H1 (cell line): ENCODE results near the gene TLK1. TPM values are rescaled to one million over a fixed set of nuclear protein-coding genes. Genes with fewer than 3 reads are reported as not detected.
A peak's percentile ranks its signal among the peaks of the same experiment; 100 is the strongest.

Experiments
- CTCF ChIA-PET: fragments of 300-600 bp; sonication (Branson Sonifier 250); formaldehyde crosslinking; loops from one replicate; lab custom pipeline; 2021; ENCODE audit not compliant: partially characterized antibody; lab: Charles Lee
- POLR2A ChIA-PET: fragments of 300-600 bp; sonication (Branson Sonifier 250); formaldehyde crosslinking; loops from one replicate; lab custom pipeline; 2021; ENCODE audit warnings: inconsistent platforms; ENCODE audit not compliant: partially characterized antibody; lab: Charles Lee
- DNase-seq, 2 experiments: peaks; one replicate each; pipeline versions ENCODE4 v3.0.0 to v3.0.0-alpha.2; 2010 to 2022; ENCODE audit warnings: low spot score in 2 of 2, low read depth in 1 of 2, mixed read lengths in 1 of 2
- FAIRE-seq: peaks from 2 replicates; lab custom pipeline; 2011; peaks lifted over from hg19 to GRCh38; lab: Jason Lieb, UNC
- H2AFZ ChIP-seq: 2 replicates; pipeline ENCODE4 v1.8.1; 2012; ENCODE audit warnings: low read length, inconsistent platforms
- H2AK5ac ChIP-seq: 2 replicates; pipeline ENCODE4 v1.6.1; 2013; ENCODE audit warnings: low read depth, low read length
- H2BK120ac ChIP-seq: replicated peaks from 2 replicates; pipeline ENCODE3; 2013; ENCODE audit warnings: low read depth, low read length, inconsistent platforms
- H2BK12ac ChIP-seq: 2 replicates; pipeline ENCODE4 v1.6.1; 2013; ENCODE audit warnings: low read depth, low read length
- H2BK15ac ChIP-seq: 2 replicates; pipeline ENCODE4 v1.6.1; 2013; ENCODE audit warnings: low read length
- H2BK20ac ChIP-seq: 2 replicates; pipeline ENCODE4 v1.6.1; 2013; ENCODE audit warnings: low read length
- H2BK5ac ChIP-seq: 2 replicates; pipeline ENCODE4 v1.6.1; 2013; ENCODE audit warnings: low read depth, low read length
- H3K14ac ChIP-seq: 2 replicates; pipeline ENCODE4 v1.6.1; 2013; ENCODE audit warnings: inconsistent platforms; ENCODE audit not compliant: insufficient read length
- H3K18ac ChIP-seq: 2 replicates; pipeline ENCODE4 v1.6.1; 2013; ENCODE audit warnings: low read length; ENCODE audit errors: extremely low read depth
- H3K23ac ChIP-seq: 2 replicates; pipeline ENCODE4 v1.6.1; 2013; ENCODE audit warnings: inconsistent platforms; ENCODE audit not compliant: insufficient read length
- H3K23me2 ChIP-seq: 2 replicates; pipeline ENCODE4 v1.6.1; 2013; ENCODE audit warnings: low read depth, low read length
- H3K27ac ChIP-seq: 2 replicates; pipeline ENCODE4 v1.6.1; 2011; ENCODE audit warnings: low read depth, low read length, inconsistent platforms
- H3K27me3 ChIP-seq, 4 experiments: replicated peaks in 1 of 4; 1 replicate in 1 of 4; 2 replicates in 3 of 4; pipeline versions ENCODE4 v1.6.1 to v1.8.1; 2011 to 2013; ENCODE audit warnings: low read length in 3 of 4, mild to moderate bottlenecking in 3 of 4, inconsistent platforms in 2 of 4, mixed read lengths in 2 of 4, moderate library complexity in 1 of 4; ENCODE audit not compliant: control insufficient read depth in 3 of 4, insufficient read depth in 3 of 4; ENCODE audit errors: extremely low read depth in 1 of 4
- H3K36me3 ChIP-seq, 4 experiments: 2 replicates each; pipeline versions ENCODE4 v1.6.1 to v1.8.1; 2011 to 2013; ENCODE audit warnings: mild to moderate bottlenecking in 4 of 4, low read length in 3 of 4, moderate library complexity in 2 of 4, control low read depth in 1 of 4, inconsistent platforms in 1 of 4; ENCODE audit not compliant: insufficient read depth in 4 of 4, control insufficient read depth in 2 of 4
- H3K4ac ChIP-seq: replicated peaks from 2 replicates; pipeline ENCODE3; 2013; ENCODE audit warnings: low read length, low read depth, mixed read lengths, inconsistent platforms; ENCODE audit not compliant: insufficient read length
- H3K4me1 ChIP-seq, 4 experiments: replicated peaks in 1 of 4; 1 replicate in 1 of 4; 2 replicates in 3 of 4; pipeline versions ENCODE4 v1.6.1 to v1.8.1; 2011 to 2013; ENCODE audit warnings: low read length in 3 of 4, inconsistent platforms in 2 of 4, mixed read lengths in 1 of 4; ENCODE audit not compliant: insufficient read depth in 4 of 4, control insufficient read depth in 3 of 4
- H3K4me2 ChIP-seq, 2 experiments: 2 replicates each; pipeline versions ENCODE4 v1.6.1 to v1.8.1; 2011 to 2013; ENCODE audit warnings: low read depth in 2 of 2, low read length in 2 of 2, control low read depth in 1 of 2, inconsistent platforms in 1 of 2, mild to moderate bottlenecking in 1 of 2; ENCODE audit not compliant: insufficient read depth in 1 of 2
- H3K4me3 ChIP-seq, 4 experiments: fragments of 200-600, 300-600 bp in 1 of 4; sonication (generic), shearing (Covaris generic), sonication (Bioruptor Twin) in 1 of 4; 2 replicates each; pipeline versions ENCODE4 v1.5.1 to v1.8.1; 2011 to 2016; ENCODE audit warnings: low read length in 4 of 4, low read depth in 3 of 4, control low read depth in 2 of 4, inconsistent platforms in 2 of 4, mild to moderate bottlenecking in 2 of 4, mixed read lengths in 1 of 4, moderate library complexity in 1 of 4; ENCODE audit not compliant: insufficient read depth in 2 of 4; ENCODE audit errors: extremely low read depth in 1 of 4
- H3K56ac ChIP-seq: replicated peaks from 2 replicates; pipeline ENCODE3; 2013; ENCODE audit warnings: low read depth, mild to moderate bottlenecking, mixed read lengths, low read length, inconsistent platforms; ENCODE audit not compliant: insufficient read length
- H3K79me1 ChIP-seq: 2 replicates; pipeline ENCODE4 v1.6.1; 2013; ENCODE audit warnings: low read depth, low read length, control low read depth
- H3K79me2 ChIP-seq, 2 experiments: 2 replicates each; pipeline versions ENCODE4 v1.6.1 to v1.8.1; 2012 to 2013; ENCODE audit warnings: low read length in 2 of 2, mild to moderate bottlenecking in 2 of 2, inconsistent platforms in 1 of 2; ENCODE audit not compliant: insufficient read depth in 2 of 2, control insufficient read depth in 1 of 2
- H3K9ac ChIP-seq, 4 experiments: replicated peaks in 1 of 4; 1 replicate in 1 of 4; 2 replicates in 3 of 4; pipeline versions ENCODE4 v1.6.1 to v1.8.1; 2011 to 2013; ENCODE audit warnings: low read depth in 3 of 4, low read length in 3 of 4, control low read depth in 2 of 4, mild to moderate bottlenecking in 2 of 4, moderate library complexity in 2 of 4, inconsistent platforms in 1 of 4; ENCODE audit errors: extremely low read depth in 1 of 4
- H3K9me3 ChIP-seq, 2 experiments: 2 replicates each; pipeline versions ENCODE4 v1.6.1 to v1.8.1; 2012 to 2013; ENCODE audit warnings: mild to moderate bottlenecking in 2 of 2, moderate library complexity in 2 of 2, control low read depth in 1 of 2, inconsistent platforms in 1 of 2, low read depth in 1 of 2, low read length in 1 of 2, mixed read lengths in 1 of 2; ENCODE audit not compliant: insufficient read depth in 2 of 2
- H4K20me1 ChIP-seq, 2 experiments: replicated peaks in 1 of 2; 2 replicates each; pipeline versions ENCODE3 to v1.8.1; 2011 to 2013; ENCODE audit warnings: inconsistent platforms in 2 of 2, low read length in 2 of 2, mild to moderate bottlenecking in 1 of 2; ENCODE audit not compliant: insufficient read depth in 2 of 2, control insufficient read depth in 1 of 2
- H4K5ac ChIP-seq: 2 replicates; pipeline ENCODE4 v1.6.1; 2013; ENCODE audit warnings: low read length, low read depth, mixed read lengths, inconsistent platforms; ENCODE audit not compliant: insufficient read length
- H4K8ac ChIP-seq: 2 replicates; pipeline ENCODE4 v1.8.0; 2013; ENCODE audit warnings: mild to moderate bottlenecking, moderate library complexity, low read length, inconsistent platforms; ENCODE audit not compliant: insufficient read depth; ENCODE audit errors: extremely low read depth
- H4K91ac ChIP-seq: replicated peaks from 2 replicates; pipeline ENCODE3; 2013; ENCODE audit warnings: low read length, mixed read lengths, inconsistent platforms; ENCODE audit not compliant: insufficient read length
- E2F6 ChIP-seq: IDR thresholded peaks from 2 replicates; pipeline ENCODE4 v1.6.1; 2012; ENCODE audit warnings: inconsistent platforms
- TAF7 ChIP-seq: optimal IDR thresholded peaks from 2 replicates; pipeline ENCODE3; 2011; ENCODE audit warnings: low read depth, mild to moderate bottlenecking, inconsistent platforms, low read length, moderate library complexity, borderline replicate concordance
- WGBS, 2 experiments: shearing (Covaris generic) in 1 of 2; methylation state at CpG; one replicate each; pipeline versions ENCODE4 v1.1.6 to v1.1.7; 2013 to 2015; ENCODE audit warnings: low lambda C conversion rate in 2 of 2, mixed read lengths in 2 of 2, inconsistent platforms in 1 of 2, low coverage in 1 of 2, missing lambda C conversion rate in 1 of 2; ENCODE audit not compliant: insufficient replicate concordance in 2 of 2, insufficient coverage in 1 of 2, insufficient read length in 1 of 2; ENCODE audit errors: extremely low coverage in 1 of 2, missing lambda C conversion rate in 1 of 2; 5-methylcytosine and 5-hydroxymethylcytosine counted together
- polyA plus RNA-seq, 7 experiments: library from polyadenylated mRNA; depleted of rRNA in 3 of 7; stranded (reverse) in 5 of 7; unstranded in 2 of 7; fragments of >200 nt in 5 of 7; fragments of 200-250 nt in 2 of 7; gene quantifications; 1 replicate in 5 of 7; 2 replicates in 1 of 7; 4 replicates in 1 of 7; pipeline versions ENCODE4 v1.2.1 to v1.2.3, GENCODE V29; 2011 to 2013; ENCODE audit warnings: missing spikeins in 2 of 7, mixed read lengths in 2 of 7
- total RNA-seq: library from RNA; stranded (reverse); fragmentation: NEBNext Ultra II Directional; extraction: Animal tissue kit (Norgen Biotek cat#: 25700); gene quantifications from 2 replicates; pipeline ENCODE4 v1.2.1, GENCODE V29; 2021

The TLK1 gene
- total and polyA plus RNA-seq, 2 of the 8 experiments (the other 6 are each of a cell fraction or from before 2014, with no cell fraction given): 11.2 to 102 TPM

GRCh38 chr2:171046048-171046560 is 114.6 kb downstream of the TLK1 start:
- no peak overlapping the region for H2BK5ac ChIP-seq
- no peak overlapping the region; a peak in 1 of 8 replicates for H3K4me3 ChIP-seq
- H3K23me2 ChIP-seq: no peaks in the 10 kb centered on the region
- peak overlapping the region; percentile 93 for H4K5ac ChIP-seq
- 63% methylated on average over 3 of the region's 3 CpGs; no CpG with 5 or more reads in 1 of the 2 experiments for WGBS, 2 experiments
- H3K14ac ChIP-seq: no peak overlapping the region
- H2AFZ ChIP-seq: no peak overlapping the region
- CTCF ChIA-PET: no interaction called here
- H3K9me3 ChIP-seq: no peaks in the 10 kb centered on the region
- peak overlapping the region in 1 of 2 experiments; percentile 12; a peak in 1 of 4 replicates for H3K4me2 ChIP-seq
- DNase-seq (no peak), FAIRE-seq (peak; percentile 45)
- peaks cover 5 to 53% (median 25%) of the 10 kb centered on the region in 4 experiments; a peak in 7 of 8 replicates for H3K36me3 ChIP-seq
- H4K8ac ChIP-seq: no peak overlapping the region
- H3K79me2 ChIP-seq: no peaks in the 10 kb centered on the region
- H4K91ac ChIP-seq: no peak overlapping the region
- no peak overlapping the region for H2AK5ac ChIP-seq
- TF ChIP-seq TAF7 (no peak), E2F6 (no peak)
- no peaks in the 10 kb centered on the region for H3K27me3 ChIP-seq
- H3K56ac ChIP-seq: no peak overlapping the region
- H3K23ac ChIP-seq: no peak overlapping the region
- H3K27ac ChIP-seq: no peak overlapping the region
- no peak overlapping the region for H3K9ac ChIP-seq
- peaks cover 0 to 10% (median 2%) of the 10 kb centered on the region in 4 experiments; a peak in 3 of 7 replicates for H3K4me1 ChIP-seq
- no peaks in the 10 kb centered on the region for H3K79me1 ChIP-seq
- H2BK120ac ChIP-seq: no peak overlapping the region
- H3K4ac ChIP-seq: no peak overlapping the region
- POLR2A ChIA-PET: no interaction called here
- H2BK15ac ChIP-seq: no peak overlapping the region
- no peak overlapping the region for H2BK20ac ChIP-seq
- no peak overlapping the region for H2BK12ac ChIP-seq
- H3K18ac ChIP-seq: no peak overlapping the region; the same call in 1 of the 2 replicates
- no peaks in the 10 kb centered on the region for H4K20me1 ChIP-seq
